HG02571 (cell line): Measurements from ENCODE around the gene MVB12B.

Experiments
- ATAC-seq: cut with Tn5 transposase; IDR thresholded peaks from one replicate; pipeline ENCODE4 v1.9.1; 2021; ENCODE audit warnings: mild to moderate bottlenecking, moderate library complexity; ENCODE audit not compliant: unreplicated experiment

MVB12B gene

DNA sequence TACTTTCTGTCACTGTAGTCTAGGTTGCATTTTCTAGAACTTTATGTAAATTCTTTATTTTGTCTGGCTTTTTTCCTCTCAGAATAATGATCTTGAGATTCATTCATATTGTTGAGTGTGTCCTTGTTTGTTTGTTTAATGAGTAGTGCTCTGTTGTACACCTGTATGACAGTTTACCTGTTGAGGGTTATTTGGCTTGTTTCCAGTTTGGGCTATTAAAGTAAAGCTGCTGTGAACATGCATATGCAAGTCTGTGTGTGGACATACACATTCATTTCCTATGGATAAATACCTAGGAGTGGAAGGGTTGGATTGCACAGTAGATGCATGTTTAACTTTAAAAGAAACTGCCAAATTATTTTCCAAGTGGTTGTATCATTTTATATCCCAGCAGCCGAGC, 30.4 kb downstream of the MVB12B start:
- ATAC-seq: no peak

DNA sequence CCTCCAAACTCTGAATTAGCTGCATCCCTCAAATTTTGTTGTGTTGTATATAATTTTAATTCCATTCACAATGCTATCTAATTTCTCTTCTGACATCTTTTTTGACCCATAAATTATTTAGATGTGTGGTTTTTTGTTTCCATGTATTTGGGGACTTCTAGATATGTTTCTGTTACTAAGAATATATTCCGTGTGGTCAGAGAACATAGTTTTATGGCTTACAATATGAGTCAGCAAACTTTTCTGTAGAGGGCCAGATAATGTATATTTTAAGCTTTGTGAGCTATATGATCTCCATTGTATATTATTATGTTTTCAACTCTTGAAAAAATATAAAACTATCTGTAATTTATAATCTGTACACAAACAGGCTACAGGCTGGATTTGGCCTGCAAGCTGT, 33.4 kb downstream of the MVB12B start:
- no peak for ATAC-seq

DNA sequence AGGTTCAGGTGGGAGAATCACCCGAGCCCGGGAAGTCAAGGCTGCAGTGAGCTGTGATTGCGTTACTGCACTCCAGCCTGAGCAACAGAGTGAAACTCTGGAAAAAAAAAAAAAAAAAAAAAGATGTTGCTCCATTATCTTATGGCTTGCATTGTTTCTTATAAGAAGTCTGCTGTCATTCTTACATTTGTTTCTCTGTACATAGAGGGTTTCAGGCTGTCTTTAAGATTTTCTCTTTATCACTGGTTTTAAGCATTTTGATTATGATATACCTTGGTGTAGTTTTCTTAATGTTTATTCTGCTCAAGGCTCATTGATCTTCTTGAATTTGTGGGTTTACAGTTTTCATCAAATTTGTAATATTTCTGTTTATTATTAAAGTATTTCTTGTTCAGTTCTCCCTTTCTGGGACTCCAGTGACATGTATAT, 35.2 kb downstream of the MVB12B start:
- ATAC-seq: no peak

DNA sequence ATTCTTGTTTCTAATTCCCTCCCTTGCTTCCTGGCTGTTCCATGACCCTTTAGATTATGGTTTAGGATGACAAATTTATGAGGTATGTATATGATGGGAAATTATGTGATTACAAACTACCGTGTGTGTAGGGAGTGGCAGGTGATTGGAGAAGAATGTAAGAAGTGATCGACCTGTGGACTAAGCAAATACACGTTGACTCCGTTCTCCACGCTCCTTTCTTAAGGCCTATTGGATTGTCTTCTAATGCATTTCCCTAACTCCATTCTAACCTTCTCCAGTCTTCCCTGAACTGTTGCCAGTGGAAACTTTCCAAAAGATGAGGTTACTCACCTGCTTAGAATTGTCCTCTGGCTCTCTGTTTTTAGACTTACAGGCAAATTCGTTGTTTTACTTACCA, 36.6 kb downstream of the MVB12B start:
- ATAC-seq: no peak

DNA sequence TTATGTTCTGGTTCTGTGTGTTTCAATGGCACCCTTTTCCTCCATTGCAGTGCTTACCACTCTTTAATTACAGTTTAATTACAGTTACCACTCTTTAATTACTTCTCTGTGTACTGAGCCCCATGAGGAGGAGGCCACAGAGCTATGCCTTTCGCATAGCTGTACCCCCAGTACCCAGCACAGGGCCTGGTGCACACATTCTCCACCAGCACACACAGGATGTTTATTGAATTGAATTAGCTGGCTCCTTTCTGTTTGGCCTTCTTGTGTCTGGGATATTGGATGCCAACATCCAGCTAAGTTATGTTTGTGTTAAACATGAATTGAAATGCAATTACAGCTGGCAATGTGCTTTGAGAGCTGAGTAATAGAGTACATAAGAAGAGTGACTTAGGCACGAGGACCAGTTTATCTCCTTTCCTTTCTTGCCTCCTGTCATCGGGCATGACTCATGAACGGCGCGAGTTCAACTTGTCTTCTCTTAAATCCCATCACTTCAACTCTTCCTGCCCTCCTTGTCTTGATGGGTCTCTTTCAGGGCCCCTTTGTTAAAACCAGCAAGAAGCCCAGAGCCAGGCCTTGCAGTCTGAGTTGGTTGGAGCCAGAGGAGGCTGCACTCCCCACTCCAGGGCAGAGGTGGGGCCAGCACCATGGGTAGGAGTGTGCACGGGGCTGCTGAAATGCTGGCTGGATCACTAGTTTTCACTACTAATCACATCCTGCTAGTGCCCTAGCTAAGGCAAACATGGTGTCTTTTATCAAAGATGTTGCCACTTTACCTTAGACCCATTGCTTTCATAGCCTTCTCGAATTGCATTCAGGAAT, 37.4 kb downstream of the MVB12B start:
- no peak for ATAC-seq

DNA sequence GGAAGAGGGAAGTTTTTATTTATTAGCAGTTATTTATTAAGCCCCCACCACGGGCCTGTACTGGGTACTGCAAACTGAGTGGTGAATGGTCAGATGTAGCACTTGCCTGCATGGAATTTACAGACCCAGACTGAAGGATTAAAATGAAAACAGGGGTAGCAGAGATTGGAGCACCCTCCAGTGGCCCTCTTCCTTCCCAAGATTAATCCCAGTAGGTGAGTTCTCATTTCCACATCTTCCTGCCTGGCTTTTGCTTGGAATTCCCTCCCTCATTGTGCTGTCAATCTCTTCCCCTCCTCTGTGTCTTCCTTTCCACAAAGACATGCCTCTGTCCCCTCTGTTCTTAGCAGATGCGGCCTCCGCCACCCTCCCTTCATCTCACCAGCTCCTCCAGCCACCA, 39.2 kb downstream of the MVB12B start:
- no peak for ATAC-seq

DNA sequence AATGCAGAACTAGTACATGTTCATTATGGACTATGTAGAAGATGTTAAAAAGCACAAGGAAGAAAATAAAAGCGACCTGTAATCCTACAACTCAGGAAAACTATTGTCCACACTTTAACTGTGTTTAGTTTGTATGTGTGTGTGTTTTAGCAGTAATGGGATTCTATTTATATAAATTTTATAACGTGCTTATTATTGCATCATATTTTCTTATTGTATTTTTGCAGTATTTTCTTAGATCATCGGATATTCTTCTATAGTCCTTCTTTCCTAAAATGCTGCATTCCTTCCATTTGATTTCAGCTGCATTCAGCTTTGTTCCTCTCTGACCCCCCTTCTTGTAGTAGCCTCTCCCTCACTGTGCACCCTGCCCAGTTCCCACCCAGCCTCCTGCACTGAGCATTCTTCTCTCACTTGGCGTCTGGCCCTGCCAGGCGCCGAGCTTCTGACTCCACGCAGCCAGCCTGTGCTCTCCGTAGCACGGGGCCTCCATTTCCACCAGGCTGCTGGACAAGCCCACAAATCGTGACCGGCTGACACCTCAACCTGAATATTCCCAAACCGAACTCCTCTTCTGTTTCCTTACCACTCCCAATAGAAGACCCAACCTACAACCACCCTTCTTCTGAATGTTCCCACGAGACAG, 39.9 kb downstream of the MVB12B start:
- no peak for ATAC-seq

DNA sequence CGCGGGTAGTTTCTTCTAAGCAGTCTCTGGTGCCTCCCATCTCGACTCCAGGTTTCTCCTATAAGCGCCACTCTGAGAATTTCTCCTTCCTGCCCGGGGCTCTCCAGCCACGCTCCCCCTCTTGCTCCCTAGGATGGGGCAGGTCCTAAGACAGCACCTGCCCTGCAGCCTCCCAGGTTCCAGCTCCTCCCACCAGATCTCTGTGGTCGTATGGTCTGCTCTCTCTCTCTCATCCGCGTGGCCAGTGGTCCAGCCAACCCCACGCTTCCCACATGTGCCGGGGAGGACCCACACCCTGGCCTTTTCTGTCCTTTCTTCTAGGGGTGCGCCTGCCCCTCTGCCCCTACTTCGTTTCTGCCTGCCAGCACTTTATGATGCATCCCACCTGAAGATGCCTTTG, 40.5 kb downstream of the MVB12B start:
- ATAC-seq: no peak

DNA sequence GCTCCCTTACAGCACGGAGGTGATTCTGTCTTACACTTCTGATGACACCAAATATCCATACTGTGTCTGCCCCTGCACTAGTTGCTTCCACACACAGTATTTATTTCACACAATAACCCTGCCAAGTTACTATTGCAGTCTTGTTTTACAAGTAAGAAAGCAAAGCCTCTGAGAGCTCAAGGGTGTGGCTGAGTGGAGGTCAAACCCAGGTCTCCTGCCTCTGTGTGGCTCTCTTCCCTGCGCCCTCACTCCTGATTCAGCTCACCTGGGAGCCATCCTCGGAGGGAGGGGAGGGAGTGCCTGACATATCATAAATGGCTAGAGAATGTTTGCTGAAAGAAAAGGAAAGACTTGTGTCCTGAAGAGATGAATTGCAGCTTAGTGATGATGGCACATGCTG, 41.0 kb downstream of the MVB12B start:
- no peak for ATAC-seq

DNA sequence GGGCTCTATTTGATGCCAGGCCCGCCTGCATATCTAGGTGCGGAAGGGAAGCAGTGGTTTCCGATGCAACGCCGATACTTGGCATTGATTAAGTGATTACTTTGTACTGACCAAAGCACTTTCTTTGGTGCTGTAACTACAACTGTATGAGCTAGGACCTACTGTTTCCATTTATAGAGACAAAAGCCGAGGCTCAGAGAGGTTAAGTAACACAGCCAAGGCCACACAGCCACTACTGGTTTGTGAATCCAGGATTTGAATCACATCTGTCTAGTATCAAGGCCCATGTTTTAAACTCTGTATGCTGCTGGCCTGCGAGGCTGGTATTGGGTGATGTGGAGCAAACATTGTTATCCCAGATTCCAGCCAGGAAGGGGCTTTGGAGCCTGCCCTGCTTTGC, 41.4 kb downstream of the MVB12B start:
- no peak for ATAC-seq

DNA sequence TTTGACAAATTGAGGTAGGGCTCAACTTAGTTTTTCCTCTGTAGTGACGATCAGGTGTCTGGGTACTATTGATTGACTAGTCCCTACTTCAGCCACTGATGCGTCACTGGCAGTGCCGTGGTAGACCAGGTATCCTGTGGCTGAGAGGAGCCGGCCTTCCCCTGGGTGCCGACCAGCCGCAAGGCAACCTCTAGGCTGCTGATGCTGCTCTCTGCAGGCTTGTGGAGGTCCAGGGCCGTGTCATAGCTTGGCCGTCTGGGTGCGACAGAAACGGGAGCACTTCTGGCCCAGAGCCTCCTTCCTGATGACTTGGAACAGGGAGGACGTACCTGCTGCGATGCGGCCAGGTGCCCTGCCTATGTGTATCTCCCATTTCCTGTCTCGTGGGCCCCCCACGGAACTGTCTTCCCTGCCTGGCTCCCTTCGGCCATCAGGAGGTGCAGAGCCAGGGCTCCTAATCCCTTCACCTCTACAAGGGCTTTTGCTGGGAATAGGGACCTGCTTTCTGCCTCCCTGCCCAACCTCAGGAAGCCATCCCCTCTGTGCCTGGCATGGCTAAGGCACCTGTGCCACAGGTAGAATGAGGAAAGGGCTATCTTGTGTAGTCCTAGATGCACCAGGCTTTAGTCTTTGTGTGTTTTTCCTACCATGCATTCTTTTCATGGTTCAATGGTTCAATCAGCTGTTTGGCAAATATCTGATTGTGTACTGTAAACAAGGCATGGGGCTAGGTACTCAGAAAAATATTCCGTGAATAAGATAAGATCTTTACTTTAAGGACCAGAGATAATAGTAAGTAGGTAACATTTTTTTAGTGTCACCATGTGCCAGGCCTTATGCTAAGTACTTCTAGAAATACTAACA, 44.6 kb downstream of the MVB12B start:
- ATAC-seq: no peak

DNA sequence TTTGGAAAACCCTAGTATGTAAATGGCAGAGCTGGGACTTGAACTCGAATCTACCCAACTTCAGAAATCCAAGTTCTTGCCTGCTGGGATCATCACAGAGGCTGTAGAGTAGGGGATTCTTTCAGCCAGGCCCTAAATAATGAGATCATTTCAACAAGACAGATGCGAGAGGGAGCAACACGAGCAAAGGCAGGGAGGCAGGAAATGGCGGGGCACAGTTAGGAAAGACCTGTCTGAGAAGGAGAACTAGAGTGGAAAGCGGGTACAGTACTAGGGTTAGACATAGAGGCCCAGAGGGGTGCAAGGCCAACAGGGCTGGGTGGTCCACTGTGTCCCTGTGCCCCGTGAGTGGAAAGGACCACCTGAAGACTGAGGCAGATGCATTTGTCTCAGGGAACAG, 46.1 kb downstream of the MVB12B start:
- no peak for ATAC-seq

DNA sequence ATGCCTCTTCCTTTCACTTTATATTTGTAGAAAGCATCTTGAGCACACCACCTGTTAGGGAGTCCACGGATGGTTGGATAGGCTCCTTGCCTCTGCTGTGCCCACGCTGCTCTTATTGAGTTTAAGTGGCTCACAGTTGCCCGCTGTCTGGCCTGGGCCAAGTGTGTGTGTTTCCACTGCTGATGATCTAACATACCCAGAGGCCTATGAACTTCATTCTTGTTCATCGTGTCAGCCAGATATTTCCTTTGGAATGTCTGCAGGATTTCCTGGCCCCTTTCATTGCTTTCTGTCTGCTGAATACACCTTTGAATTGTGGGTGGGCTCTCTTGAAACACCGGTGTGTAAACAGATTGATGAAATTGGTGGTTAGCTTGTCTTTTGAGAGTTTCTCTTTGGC, 46.6 kb downstream of the MVB12B start:
- no peak for ATAC-seq

DNA sequence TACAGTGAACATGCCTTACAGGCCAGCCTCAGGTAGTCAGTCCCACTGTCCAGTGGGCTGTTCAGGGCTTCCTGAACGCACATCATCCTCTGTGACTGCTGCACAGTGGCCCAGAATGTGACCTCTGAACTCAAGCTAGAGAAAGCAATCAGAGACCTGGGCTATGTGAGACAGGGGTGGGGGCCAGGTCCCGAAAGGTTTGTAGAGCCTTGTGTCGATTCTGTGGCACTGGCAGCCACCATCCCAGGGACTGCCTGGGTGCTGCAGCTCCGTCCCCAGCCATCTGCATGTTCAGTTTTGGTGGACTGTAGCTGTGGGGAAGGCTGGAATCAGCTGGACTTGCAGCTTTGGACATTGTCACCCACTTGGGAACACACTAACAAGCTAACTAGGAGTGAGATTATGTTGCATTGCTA, 47.7 kb downstream of the MVB12B start:
- ATAC-seq: no peak

DNA sequence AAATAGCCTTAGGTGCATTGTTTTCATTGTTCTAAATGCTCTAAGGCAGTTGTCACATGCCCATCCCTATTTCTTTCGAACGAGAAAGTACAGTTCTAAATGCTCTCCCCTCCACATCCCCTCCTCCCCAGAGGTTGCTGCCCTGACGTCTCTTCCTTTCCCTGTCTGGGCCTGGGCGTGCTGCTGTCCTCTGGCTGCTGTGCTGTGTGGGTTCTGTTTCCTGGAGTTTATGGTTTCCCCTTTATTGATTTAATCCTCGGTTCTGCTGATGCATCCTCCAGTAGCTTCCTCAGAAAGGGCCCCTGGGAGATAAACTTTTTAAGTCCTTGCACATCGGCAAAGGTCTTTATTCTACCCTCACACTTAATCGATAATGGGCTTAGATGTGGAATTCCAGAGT, 48.8 kb downstream of the MVB12B start:
- ATAC-seq: no peak

DNA sequence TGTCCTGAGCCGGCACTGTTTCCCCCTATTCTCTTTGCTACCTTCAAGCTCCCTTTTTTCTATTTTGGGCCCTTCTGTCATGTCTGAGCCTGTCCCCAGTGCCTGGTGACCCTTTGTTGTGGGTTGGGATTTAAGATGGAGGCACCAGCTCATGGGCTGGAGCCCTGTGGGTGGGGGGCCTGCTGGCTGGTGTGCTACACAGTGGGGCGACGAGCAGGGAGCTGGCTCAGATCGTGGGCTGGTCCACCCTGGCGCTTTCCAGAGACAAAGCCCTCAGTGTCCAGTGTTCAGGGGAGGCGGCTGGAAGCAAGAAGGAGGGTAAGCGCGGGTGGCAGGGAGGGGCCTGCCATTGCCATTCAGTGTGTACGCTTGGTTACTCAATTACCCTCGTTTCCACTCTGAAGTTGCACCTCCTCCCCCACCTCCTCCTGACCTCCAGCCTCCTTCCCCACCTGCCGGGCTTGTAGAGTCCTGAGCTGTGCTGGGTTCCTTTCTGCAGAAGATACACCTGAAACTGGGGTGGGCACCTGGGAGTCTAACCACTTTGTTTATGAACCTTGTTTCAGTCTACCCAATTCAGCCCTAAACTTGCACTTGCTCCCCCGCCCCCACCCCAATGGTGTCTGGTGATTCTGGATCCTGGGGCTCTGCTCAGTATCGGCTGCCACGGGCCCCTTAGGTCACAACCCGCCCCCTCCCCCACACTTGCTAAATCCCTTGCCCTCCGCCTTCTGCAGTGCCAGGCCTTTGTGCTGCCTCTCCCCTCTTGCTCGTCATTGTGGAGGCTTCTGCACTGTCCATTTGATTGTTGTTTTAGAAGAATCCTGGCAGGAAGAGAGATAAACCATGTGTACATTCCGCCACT, 49.9 kb downstream of the MVB12B start:
- ATAC-seq: no peak

DNA sequence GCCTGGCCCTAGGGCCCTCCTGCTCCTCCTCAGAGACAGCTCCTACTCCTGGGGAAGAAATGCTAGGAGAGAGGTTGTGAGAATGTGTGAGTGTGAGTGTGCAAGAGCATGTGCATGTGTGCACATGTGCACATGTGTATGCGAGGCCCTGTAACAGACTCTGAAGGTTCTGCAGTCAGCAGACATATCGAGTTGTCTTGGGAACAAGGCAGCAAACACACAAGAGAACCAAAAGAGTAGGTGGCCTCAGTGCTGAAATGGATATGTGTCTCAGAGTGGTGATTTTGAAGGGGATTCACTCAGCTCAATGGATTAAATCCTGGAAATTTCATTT, 50.5 kb downstream of the MVB12B start:
- no peak for ATAC-seq

DNA sequence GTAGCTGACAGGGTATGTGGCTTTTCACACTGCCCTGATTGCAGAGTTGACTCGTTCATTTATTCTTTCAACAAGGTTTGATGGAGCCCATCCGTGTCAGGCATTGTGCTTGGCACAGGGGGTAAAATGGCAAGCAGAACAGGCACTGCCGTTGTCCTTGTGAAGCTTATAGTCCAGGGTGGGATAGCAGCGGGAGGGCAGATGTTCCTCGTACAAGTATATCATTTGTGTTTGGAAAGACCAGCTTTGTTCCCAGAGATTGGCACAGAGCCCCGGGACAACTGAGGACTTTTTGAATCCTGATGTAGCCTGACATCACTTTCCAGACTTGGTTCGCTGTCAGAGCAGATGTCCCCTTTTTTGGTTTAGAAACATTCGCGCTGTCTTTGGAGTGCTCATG, 50.9 kb downstream of the MVB12B start:
- ATAC-seq: no peak

DNA sequence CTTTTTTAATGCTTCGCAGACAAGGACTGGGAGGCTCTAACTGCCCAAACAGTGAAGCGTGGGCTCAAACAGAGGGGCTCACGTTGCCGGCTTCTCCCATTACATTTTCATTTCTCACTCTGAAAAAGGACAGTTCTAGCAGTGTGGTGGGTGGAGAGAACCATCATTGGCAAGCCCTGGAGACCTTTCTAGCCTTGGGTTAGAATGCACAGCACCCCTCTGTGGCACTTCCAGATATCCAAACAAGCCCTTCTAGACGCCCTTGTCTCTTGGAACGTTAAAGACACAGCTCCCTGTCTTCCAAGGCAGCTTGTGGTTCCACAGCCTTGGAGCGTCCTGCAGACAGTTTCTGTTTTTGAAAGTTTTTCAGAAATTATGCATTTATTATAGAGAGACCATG, 52.1 kb downstream of the MVB12B start:
- no peak for ATAC-seq

DNA sequence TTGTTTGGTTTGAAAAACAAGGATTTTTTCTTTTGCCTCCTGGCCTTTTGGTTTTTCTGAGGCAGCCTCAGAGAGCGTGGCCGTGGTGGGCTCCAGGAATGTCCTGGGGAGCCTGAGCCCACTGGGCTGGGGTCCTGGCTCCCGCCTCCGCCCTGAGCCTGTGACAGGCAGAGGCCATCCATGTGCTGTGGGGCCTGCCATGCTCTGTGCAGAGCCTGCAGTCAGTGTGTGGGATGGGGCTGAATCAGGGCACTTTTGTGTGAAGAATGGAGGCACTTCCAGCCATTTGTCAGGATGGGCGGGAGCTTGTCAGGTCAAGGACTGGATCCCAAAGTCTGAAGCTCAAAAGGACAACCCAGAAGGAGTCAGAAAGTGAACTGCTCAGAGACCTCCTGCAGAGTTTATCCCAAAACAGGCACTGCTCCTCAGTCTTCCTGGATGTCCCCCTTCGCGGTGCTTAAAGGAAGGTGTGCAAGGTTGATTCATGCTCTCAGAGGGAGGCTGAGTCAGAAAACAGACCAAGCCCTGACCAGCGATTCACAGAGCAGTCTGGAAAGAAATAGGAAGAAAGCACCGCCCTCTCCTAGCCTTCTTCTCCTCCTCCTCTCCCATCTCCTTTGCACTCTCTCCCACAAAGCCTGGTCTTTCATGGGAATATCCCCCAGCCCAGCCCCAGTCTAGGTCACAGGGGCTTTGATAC, 53.2 kb downstream of the MVB12B start:
- ATAC-seq: no peak
